ENCODE measurements around the gene TLX2. TPM values are rescaled to one million over a fixed set of nuclear protein-coding genes. Genes with fewer than 3 reads are reported as not detected.

The TLX2 gene
- total RNA-seq, 1 donor from 2014 or later, result not detected

DNA sequence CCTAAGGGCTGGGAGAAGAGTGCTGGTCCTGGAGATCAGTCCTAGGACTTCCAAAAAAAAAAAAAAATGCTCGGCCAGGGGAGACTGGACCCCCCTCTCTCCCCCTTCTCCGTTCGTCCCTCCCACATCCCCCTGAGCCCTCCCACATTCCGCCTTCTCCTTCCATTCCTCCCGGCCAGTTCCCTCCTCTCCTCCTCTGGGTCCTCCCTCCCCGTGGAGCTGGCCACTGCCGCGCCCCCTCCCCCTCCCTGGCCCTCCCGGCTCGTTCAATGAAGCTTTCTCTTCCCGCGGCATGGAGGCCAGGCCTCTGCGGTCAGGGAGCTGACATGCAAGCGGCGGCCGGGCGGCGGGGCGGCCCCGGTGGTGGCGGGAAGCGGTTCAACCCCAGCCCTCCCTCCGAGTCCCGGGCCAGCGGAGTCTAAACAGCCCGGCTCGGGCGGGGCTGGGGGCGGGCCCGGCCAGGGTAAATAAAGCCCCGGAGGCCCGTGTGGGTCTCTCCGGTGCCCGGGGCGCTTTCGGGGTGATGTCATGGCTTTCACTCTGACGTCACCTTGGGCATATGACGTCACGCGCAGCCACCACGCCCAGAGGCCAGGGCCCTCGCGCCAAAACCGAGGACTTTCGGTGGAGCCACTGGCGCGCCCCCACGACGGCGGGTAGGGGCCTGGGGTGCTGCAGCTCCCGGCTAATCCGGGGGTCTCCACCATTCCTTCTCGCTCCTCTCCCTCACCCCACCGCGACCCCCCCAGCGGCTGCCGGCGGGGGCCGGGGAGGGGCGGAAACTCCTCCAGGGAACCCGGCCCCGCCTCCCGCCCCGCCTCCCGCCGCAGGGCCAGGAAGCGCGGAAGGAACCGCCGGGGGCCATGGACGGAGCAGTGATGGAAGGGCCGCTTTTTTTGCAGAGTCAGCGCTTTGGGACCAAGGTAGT is 39.9 kb downstream of the TLX2 start, which contains the start of the genes DOK1 and LOXL3:
DOK1 (plus strand) TSS at position 829 of the 928 bp plus-strand sequence; CDS start at position 864, 35 bp downstream.
LOXL3 (minus strand) TSS at position 51 of the 928 bp plus-strand sequence. CDS start 1,308 bp downstream, outside the sequence.
- TF ChIP-seq, protein P1, sequence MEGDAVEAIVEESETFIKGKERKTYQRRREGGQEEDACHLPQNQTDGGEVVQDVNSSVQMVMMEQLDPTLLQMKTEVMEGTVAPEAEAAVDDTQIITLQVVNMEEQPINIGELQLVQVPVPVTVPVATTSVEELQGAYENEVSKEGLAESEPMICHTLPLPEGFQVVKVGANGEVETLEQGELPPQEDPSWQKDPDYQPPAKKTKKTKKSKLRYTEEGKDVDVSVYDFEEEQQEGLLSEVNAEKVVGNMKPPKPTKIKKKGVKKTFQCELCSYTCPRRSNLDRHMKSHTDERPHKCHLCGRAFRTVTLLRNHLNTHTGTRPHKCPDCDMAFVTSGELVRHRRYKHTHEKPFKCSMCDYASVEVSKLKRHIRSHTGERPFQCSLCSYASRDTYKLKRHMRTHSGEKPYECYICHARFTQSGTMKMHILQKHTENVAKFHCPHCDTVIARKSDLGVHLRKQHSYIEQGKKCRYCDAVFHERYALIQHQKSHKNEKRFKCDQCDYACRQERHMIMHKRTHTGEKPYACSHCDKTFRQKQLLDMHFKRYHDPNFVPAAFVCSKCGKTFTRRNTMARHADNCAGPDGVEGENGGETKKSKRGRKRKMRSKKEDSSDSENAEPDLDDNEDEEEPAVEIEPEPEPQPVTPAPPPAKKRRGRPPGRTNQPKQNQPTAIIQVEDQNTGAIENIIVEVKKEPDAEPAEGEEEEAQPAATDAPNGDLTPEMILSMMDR (IDR thresholded peaks at IDR 0.05; ENCODE audit: insufficient read depth, low read length, severe bottlenecking), result no peak
- no peak for DNase-seq (ENCODE audit: low read depth)
- Histone ChIP-seq H3K27me3 (ENCODE audit: control insufficient read depth, insufficient read depth, low read length) (no peaks in the 10 kb centered on the region), H3K4me3 (ENCODE audit: low read depth, low read length) (peak within 1 kb of the TSS; percentile 37), H3K36me3 (ENCODE audit: control insufficient read depth, insufficient read depth, low read length) (no peaks in the 10 kb centered on the region)
- FAIRE-seq, result no peak

DNA sequence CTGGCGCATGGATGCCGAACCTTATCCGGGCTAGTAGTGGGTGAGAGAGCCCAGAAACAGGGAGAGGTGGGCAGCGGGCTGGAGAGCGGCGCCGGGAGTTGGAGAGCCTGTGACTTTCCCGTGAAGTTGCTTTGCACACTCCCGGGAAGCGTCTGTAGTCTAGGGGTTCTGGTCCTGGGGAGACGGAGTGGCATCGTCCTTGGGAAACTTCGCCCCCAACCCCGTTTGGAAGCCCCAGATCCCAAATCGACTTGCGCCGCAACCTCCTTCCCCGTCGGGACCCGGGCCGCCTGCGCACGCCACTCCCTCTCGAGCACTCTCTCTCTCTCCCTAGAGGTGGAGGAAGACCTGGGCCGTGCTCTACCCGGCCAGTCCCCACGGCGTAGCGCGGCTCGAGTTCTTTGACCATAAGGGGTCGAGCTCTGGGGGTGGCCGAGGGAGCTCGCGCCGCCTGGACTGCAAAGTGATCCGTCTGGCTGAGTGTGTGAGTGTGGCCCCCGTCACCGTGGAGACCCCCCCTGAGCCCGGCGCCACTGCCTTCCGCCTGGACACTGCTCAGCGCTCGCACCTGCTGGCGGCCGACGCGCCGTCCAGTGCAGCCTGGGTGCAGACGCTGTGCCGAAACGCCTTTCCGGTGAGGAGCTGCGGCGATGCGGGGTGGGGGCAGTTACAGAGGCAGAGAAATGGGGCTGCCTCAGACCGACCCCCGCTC is 40.7 kb downstream of the TLX2 start:
- DNase-seq (ENCODE audit: low read depth), result no peak
- FAIRE-seq, result no peak
- TF ChIP-seq, protein P1 (IDR thresholded peaks at IDR 0.05; ENCODE audit: insufficient read depth, low read length, severe bottlenecking), result no peak
- Histone ChIP-seq H3K4me3 (ENCODE audit: low read depth, low read length) (peak overlapping the region; percentile 37), H3K27me3 (ENCODE audit: control insufficient read depth, insufficient read depth, low read length) (no peaks in the 10 kb centered on the region), H3K36me3 (ENCODE audit: control insufficient read depth, insufficient read depth, low read length) (no peaks in the 10 kb centered on the region)

DNA sequence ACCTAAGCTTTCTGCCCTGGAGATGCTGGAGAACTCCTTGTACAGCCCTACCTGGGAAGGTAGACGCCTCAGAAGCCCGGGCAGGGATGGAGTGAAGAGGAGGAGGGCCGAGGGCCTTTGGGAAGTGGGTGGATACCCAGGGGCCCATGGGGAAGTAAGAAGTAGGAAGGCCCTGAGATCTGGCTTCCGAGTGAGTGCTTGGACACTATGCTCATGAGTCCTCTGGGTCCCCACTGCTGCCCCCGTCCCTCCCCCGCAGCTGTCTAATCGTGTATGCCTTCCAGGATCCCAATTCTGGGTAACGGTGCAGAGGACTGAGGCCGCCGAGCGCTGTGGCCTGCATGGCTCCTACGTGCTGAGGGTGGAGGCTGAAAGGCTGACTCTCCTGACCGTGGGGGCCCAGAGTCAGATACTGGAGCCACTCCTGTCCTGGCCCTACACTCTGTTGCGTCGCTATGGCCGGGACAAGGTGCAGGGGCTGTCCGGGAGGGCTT is 41.4 kb downstream of the TLX2 start:
- Histone ChIP-seq H3K4me3 (ENCODE audit: low read depth, low read length) (no peak overlapping the region), H3K36me3 (ENCODE audit: control insufficient read depth, insufficient read depth, low read length) (no peaks in the 10 kb centered on the region), H3K27me3 (ENCODE audit: control insufficient read depth, insufficient read depth, low read length) (no peaks in the 10 kb centered on the region)
- no peak for FAIRE-seq
- no peak for DNase-seq (ENCODE audit: low read depth)
- TF ChIP-seq, protein P1 (IDR thresholded peaks at IDR 0.05; ENCODE audit: insufficient read depth, low read length, severe bottlenecking), result no peak

DNA sequence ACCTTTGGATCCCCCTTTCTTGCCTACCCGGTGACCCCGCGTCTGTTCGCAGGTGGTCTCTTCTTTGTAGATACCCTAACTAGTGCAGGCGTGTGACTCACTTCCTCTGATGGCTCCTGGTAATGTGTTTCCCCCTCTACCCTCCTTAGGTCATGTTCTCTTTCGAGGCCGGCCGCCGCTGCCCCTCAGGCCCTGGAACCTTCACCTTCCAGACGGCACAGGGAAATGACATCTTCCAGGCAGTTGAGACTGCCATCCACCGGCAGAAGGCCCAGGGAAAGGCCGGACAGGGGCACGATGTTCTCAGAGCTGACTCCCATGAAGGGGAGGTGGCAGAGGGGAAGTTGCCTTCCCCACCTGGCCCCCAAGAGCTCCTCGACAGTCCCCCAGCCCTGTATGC is 41.9 kb downstream of the TLX2 start:
- DNase-seq (ENCODE audit: low read depth) (no peak), FAIRE-seq (no peak)
- H3K36me3 ChIP-seq (ENCODE audit: control insufficient read depth, insufficient read depth, low read length), result no peaks in the 10 kb centered on the region
- H3K27me3 ChIP-seq (ENCODE audit: control insufficient read depth, insufficient read depth, low read length), result no peaks in the 10 kb centered on the region
- TF ChIP-seq, protein P1 (IDR thresholded peaks at IDR 0.05; ENCODE audit: insufficient read depth, low read length, severe bottlenecking), result no peak
- H3K4me3 ChIP-seq (ENCODE audit: low read depth, low read length), result no peak overlapping the region

DNA sequence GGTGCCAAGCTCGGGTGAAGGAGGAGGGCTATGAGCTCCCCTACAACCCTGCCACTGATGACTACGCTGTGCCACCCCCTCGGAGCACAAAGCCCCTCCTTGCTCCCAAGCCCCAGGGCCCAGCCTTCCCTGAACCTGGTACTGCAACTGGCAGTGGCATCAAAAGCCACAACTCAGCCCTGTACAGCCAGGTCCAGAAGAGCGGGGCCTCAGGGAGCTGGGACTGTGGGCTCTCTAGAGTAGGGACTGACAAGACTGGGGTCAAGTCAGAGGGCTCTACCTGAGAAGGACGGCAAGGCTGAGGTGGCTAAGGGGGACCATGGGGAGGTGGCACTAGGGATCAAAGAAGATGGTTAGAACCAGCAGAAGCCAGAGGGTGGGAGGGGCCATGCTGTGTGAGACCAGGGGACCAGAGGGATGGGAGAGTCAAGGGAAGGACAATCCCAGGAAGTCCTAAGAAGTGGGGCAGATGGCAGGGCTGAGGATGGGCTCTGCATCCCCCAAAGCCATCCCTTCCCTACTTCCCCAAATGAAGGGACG is 42.7 kb downstream of the TLX2 start:
- no peaks in the 10 kb centered on the region for H3K36me3 ChIP-seq (ENCODE audit: control insufficient read depth, insufficient read depth, low read length)
- FAIRE-seq (no peak), DNase-seq (ENCODE audit: low read depth) (no peak)
- TF ChIP-seq, protein P1 (IDR thresholded peaks at IDR 0.05; ENCODE audit: insufficient read depth, low read length, severe bottlenecking), result no peak
- H3K4me3 ChIP-seq (ENCODE audit: low read depth, low read length), result no peak overlapping the region
- no peaks in the 10 kb centered on the region for H3K27me3 ChIP-seq (ENCODE audit: control insufficient read depth, insufficient read depth, low read length)
